Measurements from ENCODE around the gene MMP24. TPM values are rescaled to one million over a fixed set of nuclear protein-coding genes. Genes with fewer than 3 reads are reported as not detected.

MMP24 gene
- total and polyA plus RNA-seq, 2 of the 13 experiments (the other 11 are each of a cell fraction or from before 2014, with no cell fraction given), result 0.29 to 0.35 TPM

- TF ChIP-seq, protein P1, sequence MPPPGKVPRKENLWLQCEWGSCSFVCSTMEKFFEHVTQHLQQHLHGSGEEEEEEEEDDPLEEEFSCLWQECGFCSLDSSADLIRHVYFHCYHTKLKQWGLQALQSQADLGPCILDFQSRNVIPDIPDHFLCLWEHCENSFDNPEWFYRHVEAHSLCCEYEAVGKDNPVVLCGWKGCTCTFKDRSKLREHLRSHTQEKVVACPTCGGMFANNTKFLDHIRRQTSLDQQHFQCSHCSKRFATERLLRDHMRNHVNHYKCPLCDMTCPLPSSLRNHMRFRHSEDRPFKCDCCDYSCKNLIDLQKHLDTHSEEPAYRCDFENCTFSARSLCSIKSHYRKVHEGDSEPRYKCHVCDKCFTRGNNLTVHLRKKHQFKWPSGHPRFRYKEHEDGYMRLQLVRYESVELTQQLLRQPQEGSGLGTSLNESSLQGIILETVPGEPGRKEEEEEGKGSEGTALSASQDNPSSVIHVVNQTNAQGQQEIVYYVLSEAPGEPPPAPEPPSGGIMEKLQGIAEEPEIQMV (CRISPR knock-in tag; IDR thresholded peaks at IDR 0.05; ENCODE audit: low read depth), result no peak
- TF ChIP-seq NFIC (IDR thresholded peaks at IDR 0.05; ENCODE audit: low read length), result no peak
- TF ChIP-seq KAT7 (CRISPR knock-in tag; IDR thresholded peaks at IDR 0.05; ENCODE audit: borderline replicate concordance), result peak; percentile 50; the same call in 1 of the 2 replicates
- no peak for TF ChIP-seq HOXA5 (CRISPR knock-in tag; IDR thresholded peaks at IDR 0.05)
- no peak for TF ChIP-seq CERS6 (CRISPR knock-in tag; IDR thresholded peaks at IDR 0.05)
- TF ChIP-seq ZNF772 (CRISPR knock-in tag; IDR thresholded peaks at IDR 0.05), result no peak
- TF ChIP-seq ETV6 (CRISPR knock-in tag; conservative IDR thresholded peaks at IDR 0.05), result 0 out of 2 replicates have a peak, but pooled peaks have one; percentile 23
- no peak for TF ChIP-seq ONECUT2 (CRISPR knock-in tag; IDR thresholded peaks at IDR 0.05)
- no peak for TF ChIP-seq PBX2 (CRISPR knock-in tag; IDR thresholded peaks at IDR 0.05)
- no peak for TF ChIP-seq THAP8 (CRISPR knock-in tag; IDR thresholded peaks at IDR 0.05; ENCODE audit: borderline replicate concordance)
- TF ChIP-seq ATAD3A (CRISPR knock-in tag; IDR thresholded peaks at IDR 0.05), result no peak
- no peak for TF ChIP-seq PHF5A (CRISPR knock-in tag; IDR thresholded peaks at IDR 0.05; ENCODE audit: low read depth, unreplicated experiment)
- TF ChIP-seq, protein P2, sequence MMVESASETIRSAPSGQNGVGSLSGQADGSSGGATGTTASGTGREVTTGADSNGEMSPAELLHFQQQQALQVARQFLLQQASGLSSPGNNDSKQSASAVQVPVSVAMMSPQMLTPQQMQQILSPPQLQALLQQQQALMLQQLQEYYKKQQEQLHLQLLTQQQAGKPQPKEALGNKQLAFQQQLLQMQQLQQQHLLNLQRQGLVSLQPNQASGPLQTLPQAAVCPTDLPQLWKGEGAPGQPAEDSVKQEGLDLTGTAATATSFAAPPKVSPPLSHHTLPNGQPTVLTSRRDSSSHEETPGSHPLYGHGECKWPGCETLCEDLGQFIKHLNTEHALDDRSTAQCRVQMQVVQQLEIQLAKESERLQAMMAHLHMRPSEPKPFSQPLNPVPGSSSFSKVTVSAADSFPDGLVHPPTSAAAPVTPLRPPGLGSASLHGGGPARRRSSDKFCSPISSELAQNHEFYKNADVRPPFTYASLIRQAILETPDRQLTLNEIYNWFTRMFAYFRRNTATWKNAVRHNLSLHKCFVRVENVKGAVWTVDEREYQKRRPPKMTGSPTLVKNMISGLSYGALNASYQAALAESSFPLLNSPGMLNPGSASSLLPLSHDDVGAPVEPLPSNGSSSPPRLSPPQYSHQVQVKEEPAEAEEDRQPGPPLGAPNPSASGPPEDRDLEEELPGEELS (CRISPR knock-in tag; IDR thresholded peaks at IDR 0.05), result 0 out of 2 replicates have a peak, but pooled peaks have one; percentile 6
- TF ChIP-seq, protein P3, sequence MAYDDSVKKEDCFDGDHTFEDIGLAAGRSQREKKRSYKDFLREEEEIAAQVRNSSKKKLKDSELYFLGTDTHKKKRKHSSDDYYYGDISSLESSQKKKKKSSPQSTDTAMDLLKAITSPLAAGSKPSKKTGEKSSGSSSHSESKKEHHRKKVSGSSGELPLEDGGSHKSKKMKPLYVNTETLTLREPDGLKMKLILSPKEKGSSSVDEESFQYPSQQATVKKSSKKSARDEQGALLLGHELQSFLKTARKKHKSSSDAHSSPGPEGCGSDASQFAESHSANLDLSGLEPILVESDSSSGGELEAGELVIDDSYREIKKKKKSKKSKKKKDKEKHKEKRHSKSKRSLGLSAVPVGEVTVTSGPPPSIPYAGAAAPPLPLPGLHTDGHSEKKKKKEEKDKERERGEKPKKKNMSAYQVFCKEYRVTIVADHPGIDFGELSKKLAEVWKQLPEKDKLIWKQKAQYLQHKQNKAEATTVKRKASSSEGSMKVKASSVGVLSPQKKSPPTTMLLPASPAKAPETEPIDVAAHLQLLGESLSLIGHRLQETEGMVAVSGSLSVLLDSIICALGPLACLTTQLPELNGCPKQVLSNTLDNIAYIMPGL (CRISPR knock-in tag; IDR thresholded peaks at IDR 0.05; ENCODE audit: borderline replicate concordance in 1 of 2, low read depth in 1 of 2), result no peak
- TF ChIP-seq RFXAP (CRISPR knock-in tag; IDR thresholded peaks at IDR 0.05; ENCODE audit: borderline replicate concordance), result no peak
- no peak for TF ChIP-seq ZNF841 (CRISPR knock-in tag; IDR thresholded peaks at IDR 0.05; ENCODE audit: borderline replicate concordance)
- no peak for TF ChIP-seq TCF12 (IDR thresholded peaks at IDR 0.05)
- TF ChIP-seq TCF12 (CRISPR knock-in tag; IDR thresholded peaks at IDR 0.05), result no peak
- no peak for TF ChIP-seq ZNF672 (CRISPR knock-in tag; IDR thresholded peaks at IDR 0.05)
- TF ChIP-seq NFKBIZ (CRISPR knock-in tag; IDR thresholded peaks at IDR 0.05), result 0 out of 2 replicates have a peak, but pooled peaks have one; percentile 13
- no peak for TF ChIP-seq FOXO1 (CRISPR knock-in tag; IDR thresholded peaks at IDR 0.05)
- no peak for TF ChIP-seq ZNF879 (CRISPR knock-in tag; IDR thresholded peaks at IDR 0.05)
- no peak for TF ChIP-seq ZFP36L2 (CRISPR knock-in tag; IDR thresholded peaks at IDR 0.05)
- TF ChIP-seq KDM6A (CRISPR knock-in tag; IDR thresholded peaks at IDR 0.05; ENCODE audit: low read depth), result no peak
These were observed 59.3 kb downstream of the MMP24 start (continued) for GRCh38 chr20:35285806-35286076.

All from HepG2 (cell line).